ENCODE measurements around the gene TMOD3.

TMOD3 gene

DNA sequence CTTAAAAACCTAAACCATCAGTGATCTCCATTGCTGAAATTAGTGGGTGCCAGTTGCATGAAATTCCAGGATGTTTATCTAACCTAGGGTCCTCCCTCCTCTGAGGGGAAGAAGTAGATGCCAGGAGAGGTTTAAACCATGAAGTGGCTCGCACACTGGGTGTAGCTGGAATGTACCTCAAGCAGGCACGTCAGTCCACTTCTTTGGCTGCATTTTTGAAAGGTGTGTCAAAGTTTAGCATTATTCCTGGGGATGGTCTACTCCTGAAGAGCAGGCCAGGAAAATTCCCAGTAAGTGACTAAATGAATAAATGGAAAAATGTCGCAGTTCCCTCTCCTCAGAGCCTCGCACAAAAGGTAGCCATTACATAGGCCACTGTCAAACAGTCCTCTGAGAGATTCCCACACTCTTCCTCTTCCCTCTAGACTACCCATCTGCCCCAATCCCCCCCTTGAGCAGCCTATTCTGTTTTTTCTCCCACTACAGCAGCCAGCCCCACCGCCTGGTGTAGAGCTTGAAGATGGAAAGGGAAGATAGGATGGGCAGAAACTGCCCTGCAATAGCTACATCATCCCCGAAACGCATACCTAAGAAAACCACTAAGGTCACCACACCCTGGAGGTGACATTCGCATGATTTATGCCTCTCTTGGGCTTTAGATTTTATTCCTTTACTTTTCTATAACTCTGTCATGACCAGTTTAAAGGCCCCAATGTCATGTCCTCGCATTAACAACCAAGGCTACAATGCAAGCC, 655 bp upstream of the TMOD3 start:
- DNase-seq (ENCODE audit: low read depth): no peak

DNA sequence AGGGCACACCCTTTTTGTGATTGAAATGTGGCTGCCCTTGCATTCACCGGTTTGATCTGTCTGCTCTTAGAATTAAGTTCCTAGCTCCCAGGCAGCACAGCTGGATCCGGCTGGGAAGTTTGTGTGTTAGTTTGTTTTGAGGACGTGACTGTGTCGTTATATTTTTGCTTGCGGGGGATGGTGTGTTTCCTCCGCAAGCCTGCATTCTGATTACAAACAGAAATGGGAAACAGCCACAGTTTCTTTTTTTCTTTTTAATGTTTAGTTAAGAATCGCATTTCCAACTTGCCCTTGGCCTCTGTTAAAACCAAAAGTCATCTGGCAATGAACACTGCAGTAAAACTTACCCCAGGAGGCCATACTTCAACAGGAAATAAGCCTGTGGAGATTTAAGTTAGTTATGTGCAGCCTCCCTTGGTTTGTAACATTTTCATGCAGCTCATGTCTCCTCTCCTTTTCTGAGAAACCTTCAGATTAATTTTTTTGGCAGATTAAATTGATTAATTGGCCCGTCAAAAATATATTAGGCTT, 888 bp downstream of the TMOD3 start:
- DNase-seq (ENCODE audit: low read depth): no peak

DNA sequence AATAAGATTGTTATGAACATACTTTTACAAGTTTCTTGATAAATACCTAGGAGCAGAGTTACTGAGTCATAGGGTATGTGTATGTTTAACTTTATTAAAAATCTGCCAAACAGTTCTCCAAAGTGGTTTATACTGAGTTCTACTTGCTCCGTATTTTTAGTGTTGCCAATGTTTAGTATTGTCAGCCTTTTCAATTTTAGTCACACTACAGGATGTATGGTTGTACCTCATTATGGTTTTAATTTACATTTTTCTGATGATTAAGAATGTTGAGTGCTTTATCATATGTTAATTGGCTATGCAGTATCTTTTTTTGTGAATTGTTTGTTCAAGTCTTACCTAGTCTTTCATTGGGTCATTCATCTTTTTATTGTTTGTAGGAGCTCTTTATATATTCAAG, 4.3 kb downstream of the TMOD3 start:
- no peak for DNase-seq (ENCODE audit: low read depth)

DNA sequence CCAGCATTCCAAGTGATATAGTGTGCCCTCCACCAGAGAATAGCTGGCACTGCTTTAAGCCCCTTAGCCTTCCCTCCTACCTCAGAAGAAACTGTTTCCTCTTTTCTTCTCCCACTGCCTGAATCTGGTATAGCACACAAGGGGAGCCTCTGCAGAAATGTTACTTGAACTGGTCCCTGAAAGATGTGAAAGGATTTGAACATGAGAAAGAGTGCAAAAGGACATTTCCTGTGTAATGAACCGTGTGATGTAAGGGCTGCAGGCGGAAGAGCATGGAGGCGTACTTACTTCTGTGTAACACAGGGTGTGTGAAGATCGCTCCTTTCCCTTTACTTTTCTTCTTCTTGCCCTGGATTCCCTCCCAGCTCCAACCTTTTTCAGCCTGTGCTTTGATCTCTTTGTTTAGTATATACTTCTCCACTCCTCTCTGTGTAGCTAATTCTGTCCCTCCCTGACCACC, 8.4 kb downstream of the TMOD3 start:
- DNase-seq (ENCODE audit: low read depth): no peak

DNA sequence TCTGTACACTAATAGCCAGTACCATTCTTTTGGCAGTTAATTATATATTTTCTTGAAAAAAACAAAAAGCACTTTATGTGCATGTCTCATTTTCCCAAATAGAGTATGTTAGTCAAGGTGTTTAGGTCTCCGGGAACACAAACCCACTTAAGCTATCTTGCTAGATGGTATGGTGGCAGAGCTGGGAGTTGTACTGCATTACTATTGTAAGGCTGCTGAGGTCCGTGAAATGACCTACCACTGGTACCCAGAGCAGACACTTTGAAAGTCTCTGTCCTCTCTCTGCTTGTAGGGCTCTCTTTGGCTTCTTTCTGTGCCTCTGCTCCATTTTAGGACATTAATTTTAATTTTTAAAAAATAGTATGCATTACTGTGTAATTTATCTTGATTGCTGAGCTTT, 8.8 kb downstream of the TMOD3 start:
- DNase-seq (ENCODE audit: low read depth): no peak

DNA sequence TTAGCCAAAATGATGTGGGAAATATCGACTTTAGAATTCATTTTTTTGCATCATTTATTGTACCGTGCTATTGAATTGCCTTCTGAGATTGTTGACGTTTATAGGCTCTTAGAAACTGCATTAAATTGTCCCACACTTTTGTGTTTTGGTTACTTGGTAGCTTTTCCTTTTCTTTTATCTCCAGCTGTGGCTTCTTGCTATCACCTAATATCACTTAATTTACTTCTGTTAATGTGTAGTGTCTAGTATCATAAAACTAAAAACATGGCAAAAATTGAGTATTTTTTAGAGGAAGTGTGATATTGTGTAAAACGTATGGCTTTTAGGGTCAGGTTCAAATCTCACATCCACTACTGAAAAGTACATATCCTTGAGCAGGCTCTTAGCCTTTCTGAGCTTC, 11.2 kb downstream of the TMOD3 start:
- DNase-seq (ENCODE audit: low read depth): no peak

DNA sequence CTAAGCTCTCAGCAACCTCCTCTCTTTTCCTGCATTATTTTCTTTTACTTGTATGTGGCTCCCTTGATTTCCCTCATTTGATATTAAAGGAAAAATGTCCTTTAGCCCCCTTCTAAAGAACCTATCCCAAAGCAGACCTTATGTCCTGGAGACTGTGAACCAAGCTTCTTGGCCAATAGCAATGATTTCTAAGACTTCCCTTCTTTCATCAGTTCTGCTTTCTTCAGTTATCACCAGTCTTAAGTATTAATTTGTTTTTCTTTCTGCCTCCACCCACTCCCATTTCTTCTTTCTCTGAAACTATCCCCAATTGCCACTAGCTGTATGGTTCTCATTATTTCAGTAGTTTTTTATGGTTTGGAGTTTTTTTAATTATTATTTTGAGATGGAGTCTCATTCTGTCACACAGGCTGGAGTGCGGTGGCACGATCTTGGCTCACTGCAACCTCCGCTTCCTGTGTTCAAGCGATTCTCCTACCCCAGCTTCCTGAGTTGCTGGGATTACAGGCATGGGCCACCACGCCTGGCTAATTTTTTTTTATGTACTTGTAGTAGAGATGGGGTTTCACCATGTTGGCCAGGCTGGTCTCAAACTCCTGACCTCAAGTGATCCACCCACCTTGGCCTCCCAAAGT, 12.1 kb downstream of the TMOD3 start:
- DNase-seq (ENCODE audit: low read depth): no peak

DNA sequence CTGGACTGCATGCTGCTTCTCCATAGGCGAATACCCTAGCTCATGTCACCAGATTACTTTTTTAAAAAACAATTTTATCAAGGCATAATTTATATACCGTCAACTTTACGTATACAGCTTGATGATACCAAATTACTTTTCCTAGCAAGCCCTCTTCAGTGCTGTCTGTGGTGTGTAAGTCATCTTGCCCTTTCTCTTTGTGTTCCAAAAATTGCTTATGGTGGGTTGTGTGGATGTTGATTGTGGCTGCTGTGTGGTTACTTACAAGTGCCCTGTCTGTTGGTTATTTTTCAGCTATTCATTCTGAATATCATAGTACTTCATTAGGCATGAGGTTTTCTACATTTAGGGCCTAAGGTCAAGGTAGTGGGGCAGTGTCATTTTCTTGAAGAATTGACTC, 12.8 kb downstream of the TMOD3 start:
- no peak for DNase-seq (ENCODE audit: low read depth)

DNA sequence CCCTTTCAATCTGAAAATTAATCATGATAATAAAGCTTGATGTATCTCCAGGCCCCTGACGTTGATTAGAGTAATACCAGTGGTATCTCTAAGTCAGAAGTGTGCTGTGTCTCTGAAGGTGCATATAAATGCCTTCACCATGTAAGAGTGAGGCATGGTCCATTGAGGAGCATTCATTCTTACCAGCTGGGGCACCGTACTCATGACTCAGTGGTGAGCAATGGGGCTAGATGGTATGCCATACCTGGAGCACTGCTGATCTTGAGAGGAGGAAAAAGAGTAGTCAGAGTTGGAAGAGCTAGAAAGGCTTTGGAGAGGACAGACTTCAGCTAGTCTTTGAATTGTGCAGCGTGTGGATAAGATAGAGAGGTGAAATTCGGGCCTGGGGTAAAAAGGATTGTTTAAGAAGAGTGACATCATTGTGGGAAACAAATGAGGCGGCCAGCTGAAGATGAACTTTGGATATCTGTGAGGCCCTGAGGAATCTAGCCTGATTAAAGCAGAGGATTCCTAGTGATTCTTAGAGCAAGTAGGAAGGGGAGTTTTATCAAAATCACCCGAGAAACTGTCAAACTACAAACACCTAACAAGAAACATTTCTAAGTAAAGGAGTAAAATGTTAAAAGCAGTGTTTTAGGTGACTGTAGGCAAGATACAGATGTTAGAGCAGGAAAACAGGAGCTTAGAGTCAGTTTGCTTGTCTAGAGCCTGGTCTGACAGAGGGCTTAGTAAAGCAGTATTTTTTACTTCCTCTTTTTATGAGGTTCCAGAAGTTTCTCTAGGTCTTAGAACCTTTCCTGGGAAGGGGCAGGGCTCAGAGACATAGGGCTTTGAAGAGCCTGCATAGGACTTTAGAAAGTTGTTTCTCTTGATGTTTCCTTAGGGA, 13.6 kb downstream of the TMOD3 start:
- DNase-seq (ENCODE audit: low read depth): no peak

DNA sequence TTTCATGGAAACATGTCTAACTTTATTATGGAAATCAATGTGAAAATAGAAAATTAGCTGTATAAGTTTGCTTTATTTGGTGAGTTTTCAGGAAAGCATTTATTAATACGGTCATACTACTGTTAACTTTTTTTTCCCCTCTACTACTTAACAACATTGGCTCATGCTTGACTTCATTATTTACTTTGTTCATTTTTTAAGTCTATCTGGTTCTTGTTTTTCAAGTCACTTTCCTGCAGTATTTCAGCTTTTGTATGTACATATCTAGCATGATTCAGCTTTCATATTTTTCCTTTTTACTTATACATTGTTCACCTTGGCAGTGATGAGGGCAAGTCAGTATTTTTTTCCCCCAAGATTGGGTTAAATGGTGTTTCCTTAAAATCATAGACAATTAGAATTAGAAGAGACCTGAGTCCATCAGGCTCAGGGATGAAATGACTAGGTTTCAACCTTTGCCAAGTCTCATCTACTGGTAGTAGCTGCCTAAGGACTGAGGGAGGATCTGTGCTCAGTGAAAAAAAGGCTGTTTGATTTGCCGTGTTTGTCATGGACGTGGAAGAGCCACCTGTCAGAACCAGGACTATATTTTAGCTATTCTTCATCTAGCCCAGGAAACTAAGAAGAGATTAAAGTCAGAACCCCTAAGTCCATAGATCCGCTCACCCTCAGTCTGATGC, 15.4 kb downstream of the TMOD3 start:
- no peak for DNase-seq (ENCODE audit: low read depth)

DNA sequence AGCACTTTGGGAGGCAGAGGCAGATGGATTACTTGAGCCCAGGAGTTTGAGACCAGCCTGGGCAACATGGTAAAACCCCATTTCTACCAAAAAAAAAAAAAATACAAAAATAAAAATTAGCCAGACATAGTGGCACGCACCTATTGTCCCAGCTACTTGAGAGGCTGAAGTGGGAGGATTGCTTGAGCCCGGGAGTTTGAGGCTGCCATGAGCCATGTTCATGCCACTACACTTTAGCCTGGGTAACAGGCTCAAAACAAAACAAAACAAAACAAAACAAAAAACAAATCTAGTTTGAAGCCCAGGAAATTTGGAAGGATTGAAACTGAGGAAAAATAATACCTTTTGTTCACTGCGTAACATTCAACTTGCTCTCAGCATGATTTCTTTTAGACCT, 16.6 kb downstream of the TMOD3 start:
- DNase-seq (ENCODE audit: low read depth): no peak

DNA sequence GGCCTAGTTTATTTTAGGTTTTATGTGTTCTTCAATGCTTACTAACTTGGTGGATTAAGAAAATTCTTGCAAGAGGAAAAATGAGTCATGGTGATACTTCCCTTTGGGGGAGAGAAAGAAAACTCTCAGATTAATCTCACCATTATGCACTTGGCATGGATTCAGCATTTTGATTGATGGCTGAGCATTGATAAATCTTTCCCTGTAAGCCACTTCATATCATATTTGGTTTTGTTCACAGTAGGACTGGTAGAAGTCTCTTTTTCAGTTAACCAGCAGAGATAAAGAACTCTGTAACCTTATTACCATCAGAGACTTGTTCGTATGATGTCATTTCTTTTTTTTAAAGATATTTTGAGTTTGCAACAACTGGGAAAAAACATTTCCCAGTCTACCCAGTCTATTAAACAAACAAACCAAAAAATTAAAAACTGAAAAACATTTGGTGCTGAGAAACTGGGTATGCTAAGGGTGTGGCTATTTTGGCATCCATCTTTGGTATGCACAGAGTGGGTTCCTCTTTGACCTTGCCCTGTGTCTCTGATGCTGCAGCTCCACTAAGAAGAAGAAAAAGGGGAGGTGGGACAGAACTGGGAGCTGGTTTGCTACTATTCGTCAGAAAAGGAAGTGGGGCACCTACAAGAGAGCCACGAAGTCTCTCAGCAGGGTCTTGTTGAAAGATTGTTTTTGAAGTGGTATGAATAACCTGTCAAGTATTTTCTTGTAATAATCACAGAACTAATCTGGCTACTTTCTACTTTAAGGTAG, 17.2 kb downstream of the TMOD3 start:
- no peak for DNase-seq (ENCODE audit: low read depth)

DNA sequence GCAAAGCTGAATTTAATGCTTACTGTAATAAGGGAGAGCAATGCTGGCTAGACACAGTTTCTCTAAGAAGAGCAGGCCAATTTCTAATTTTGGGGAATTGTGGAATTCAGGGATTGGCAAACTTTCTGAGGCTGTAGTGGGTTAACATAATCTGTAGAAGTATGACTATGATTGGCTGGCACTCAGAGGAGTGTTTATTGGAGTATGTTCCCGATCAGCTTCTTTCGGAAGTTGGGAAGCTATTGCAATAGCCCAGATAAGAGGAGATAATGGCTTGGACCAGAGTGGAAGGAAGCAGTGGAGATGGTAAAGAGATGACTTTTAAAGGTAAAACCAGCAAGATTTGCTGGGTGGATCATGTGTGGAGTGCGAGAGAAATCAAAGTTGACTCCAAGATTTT, 19.4 kb downstream of the TMOD3 start:
- DNase-seq (ENCODE audit: low read depth): no peak

DNA sequence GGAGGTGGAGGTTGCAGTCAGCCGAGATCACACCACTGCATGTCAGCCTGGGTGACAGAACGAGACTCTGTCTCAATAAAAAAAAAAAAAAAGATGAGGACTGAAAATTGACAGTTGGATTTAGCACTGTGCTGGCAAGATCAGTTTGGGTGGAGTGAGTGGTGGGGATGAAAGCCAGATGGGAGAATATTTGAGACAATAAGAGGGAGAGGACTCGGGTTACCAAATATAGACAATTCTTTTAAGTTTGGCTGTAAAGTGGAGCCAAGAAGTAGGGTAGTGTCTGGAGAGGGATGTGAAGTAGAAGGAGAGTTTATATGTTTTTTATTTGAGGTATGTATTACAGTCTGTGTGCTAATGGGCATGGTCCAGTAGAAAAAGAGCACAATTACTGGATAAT, 20.4 kb downstream of the TMOD3 start:
- DNase-seq (ENCODE audit: low read depth): no peak

DNA sequence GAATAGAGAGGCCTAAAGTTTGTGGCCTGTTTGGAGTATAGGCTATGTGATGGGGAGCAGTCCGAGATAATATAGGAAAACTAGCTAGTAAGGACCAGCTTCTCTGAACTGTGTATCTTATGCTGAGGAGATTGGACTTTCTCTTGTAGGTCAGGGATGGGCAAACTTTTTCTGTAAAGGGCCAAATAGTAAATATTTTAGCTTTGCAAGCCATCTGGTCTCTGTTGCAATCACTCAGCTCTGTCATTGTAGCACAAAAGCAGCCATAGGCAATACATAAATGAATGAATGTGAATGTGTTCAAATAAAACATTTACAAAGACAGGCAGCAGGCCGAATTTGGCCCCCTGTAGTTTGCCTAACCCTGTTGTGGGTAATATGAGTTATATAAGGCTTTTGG, 24.5 kb downstream of the TMOD3 start:
- DNase-seq (ENCODE audit: low read depth): no peak

DNA sequence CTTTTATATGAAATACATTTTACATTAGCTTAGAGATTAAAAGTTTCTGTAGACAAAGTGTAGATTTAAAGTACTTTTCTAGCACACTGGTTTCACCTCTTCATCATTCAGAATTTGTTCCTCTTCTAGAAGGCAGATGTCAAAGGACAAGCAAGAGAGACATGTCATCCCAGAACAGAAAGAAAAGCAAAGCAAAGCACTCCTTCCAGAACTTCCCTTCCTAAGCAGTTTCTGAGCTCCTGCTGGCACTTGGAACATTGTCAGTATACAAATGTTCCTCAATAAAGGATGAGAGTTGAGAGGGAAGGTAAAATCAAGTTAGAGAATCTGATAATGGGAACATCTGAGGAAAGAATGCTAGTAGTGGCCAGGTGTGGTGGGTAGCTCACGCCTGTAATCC, 26.2 kb downstream of the TMOD3 start:
- DNase-seq (ENCODE audit: low read depth): no peak

DNA sequence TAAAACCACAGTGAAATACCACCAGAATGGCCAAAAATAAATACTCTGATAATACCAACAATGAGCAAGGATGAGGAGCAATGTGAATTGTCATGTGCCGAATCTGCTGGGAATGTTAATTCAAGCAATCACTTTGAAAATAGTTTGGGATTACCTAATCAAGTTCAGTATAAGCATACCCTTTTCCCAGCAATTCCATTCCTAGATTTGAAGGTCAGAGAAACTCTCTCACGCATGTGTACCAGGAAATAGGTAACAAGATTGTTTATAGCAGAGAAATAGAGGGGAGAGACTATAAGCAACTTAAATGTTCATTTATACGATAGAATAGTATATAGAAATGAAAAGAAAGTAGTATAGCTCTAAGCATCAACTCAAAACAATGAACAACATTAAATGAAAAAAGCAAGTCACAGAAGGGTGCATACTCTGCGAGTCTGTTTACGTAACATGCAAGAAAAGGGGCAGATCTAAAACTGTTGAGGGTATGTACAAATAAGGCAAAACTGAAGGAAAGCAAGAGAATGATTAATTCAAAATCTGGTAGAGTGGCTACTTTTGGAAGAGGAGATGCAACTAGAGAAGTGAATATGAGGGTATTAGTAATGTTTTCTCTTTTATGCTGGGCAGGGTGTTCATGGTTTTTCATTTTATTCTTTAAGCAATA, 27.4 kb downstream of the TMOD3 start:
- no peak for DNase-seq (ENCODE audit: low read depth)

DNA sequence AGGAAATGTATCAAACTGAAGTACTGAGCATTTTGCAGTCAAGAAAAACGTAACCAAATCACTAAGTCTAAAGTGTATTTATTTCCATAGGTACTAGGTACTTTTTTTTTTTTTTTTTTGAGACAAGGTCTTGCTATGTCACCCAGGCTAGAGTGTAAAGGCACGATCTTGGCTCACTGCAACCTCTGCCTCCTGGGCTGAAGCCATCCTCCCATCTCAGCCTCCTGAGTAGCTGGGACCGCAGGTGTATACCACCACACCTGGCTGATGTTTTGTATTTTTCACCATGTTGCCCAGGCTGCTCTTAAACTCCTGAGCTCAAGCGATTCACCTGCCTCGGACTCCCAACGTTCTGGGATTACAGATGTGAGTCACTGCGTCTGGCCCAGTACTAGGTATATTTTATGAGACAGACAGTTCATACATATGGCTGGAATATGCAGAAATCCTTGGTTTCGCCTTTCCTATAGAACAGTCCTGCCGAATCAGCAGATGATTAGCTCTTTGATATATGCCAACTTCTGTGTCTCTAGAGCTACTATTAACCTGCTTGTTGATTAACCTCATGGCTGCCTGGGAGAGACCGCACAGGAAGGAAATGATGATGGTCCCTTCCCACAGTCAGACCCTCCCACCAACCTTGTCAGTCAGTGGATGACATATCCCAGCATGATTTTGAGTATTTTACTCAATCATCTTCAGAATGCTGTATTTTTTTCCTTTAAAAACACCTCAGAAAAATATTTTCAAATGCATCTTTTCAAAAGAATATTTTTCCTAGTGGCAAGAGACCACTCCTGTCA, 32.3 kb downstream of the TMOD3 start:
- peak; percentile 26 for DNase-seq (ENCODE audit: low read depth)

DNA sequence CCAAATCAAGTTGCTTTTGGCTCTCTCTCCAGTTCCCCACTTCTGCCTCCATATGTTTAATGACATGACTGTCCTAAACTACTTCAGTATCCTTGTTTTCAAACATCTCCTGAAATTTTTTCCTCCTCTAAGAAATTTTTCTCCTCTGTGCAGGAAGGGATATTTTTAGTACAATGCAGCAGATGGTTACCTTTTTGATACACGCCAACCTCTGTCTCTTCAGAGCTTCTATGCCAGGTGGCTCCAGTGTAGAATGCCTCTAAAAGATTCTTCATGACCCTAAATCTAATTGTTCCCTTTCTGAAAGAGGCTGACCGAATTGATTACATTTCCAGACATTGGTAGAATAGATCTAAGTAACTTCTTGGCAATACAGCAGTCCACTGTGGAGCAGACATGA, 33.7 kb downstream of the TMOD3 start:
- DNase-seq (ENCODE audit: low read depth): no peak

All from stimulated activated CD8-positive, alpha-beta memory T cell treated with anti-CD3 and anti-CD28 coated beads, Interleukin-4, amount 100 ng/mL, for 24 hours (primary cell).